ENCODE results near the gene SLC22A13. TPM values are rescaled to one million over a fixed set of nuclear protein-coding genes. Genes with fewer than 3 reads are reported as not detected.
"Not testable (repeated sequence)": the region's sequence is repeated elsewhere in the genome, so short reads cannot be mapped to it uniquely, and the experiment has no call there.

Gene SLC22A13
- polyA plus RNA-seq, 3 donors, result 1.7 to 3.4 (median 2.4) TPM

GRCh38 chr3:38260474-38260873 is 5.1 kb upstream of the SLC22A13 start:
- DNase-seq (ENCODE audit: low read depth in 3 of 3, low spot score in 2 of 3), result no peak

- no peak for DNase-seq (ENCODE audit: low read depth in 3 of 3, low spot score in 2 of 3)
These were observed 1.2 kb upstream of the SLC22A13 start for GRCh38 chr3:38264353-38264771.

GRCh38 chr3:38264779-38265178 is 833 bp upstream of the SLC22A13 start:
- no peak for DNase-seq (ENCODE audit: low read depth in 3 of 3, low spot score in 2 of 3)

- no peak for DNase-seq (ENCODE audit: low read depth in 3 of 3, low spot score in 2 of 3)
These were observed 1.2 kb downstream of the SLC22A13 start for GRCh38 chr3:38266810-38267209.

DNA sequence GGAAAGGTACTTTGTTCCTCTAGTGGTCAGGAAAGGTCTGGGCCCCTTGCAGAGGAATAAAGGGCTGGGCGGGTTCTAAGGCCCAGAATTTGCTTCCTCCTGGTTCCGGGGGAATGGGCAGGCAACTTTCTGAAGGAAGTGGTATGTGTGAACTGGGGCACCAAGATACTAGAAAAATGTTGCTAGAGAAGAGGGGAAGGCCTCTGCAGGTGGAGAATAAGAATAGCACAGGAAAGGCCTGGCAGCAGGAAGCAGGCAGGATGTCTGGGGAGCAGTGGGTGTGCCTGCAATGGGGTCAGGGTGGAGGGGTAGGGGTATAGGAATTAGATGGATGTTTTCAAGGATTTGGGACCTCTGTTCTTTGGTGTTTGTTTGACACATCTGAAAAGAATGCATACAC is 2.0 kb downstream of the SLC22A13 start:
- DNase-seq (ENCODE audit: low read depth in 3 of 3, low spot score in 2 of 3), result no peak

DNA sequence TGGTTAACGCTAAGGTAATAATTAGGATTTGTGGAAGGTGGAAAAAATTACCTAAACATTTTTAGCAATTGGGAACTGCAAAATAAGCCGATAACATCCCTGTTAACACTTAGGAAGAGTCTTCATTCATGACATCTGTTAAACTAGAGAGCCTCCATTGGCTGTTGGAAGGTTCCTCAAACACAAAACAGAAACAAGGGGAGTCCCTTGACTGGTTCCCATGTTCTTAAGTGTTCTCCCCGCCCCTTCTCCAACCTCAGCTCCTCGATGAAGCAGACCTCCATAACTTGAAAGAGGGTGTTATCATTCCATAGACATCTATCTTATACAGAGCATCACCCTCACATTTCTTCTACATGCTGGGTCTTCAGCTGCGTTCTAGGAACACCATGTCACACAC is 2.5 kb downstream of the SLC22A13 start:
- DNase-seq (ENCODE audit: low read depth in 3 of 3, low spot score in 2 of 3), result no peak

DNA sequence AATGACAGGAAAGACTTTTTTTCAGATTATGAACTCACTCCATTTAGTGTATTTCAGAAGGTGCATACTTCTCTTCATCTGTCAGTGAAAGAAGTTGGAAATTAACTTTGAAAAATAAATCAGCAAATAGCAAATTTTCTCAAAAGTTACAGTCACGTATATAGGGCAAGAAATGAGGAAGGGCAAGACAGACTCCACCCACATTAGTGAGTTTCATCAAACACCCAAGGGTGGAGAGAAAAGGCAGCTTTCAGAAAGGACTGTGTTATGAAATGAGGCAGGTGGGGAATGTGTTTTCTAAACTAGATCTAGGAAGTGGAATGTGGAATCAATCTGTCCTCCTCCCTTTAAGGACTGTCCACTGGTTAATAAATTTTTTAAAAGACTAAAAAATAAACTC is 2.9 kb downstream of the SLC22A13 start:
- no peak for DNase-seq (ENCODE audit: low read depth in 3 of 3, low spot score in 2 of 3)

- no peak for DNase-seq (ENCODE audit: low read depth in 3 of 3, low spot score in 2 of 3)
These were observed 5.0 kb downstream of the SLC22A13 start for GRCh38 chr3:38270606-38271005.

GRCh38 chr3:38271553-38271952 is 5.9 kb downstream of the SLC22A13 start:
- no peak for DNase-seq (ENCODE audit: low read depth in 3 of 3, low spot score in 2 of 3)

GRCh38 chr3:38274864-38275649 is 9.4 kb downstream of the SLC22A13 start:
- no peak for DNase-seq (ENCODE audit: low read depth in 3 of 3, low spot score in 2 of 3)

GRCh38 chr3:38275658-38276057 is 10.0 kb downstream of the SLC22A13 start:
- DNase-seq (ENCODE audit: low read depth in 3 of 3, low spot score in 2 of 3), result no peak

- no peak for DNase-seq (ENCODE audit: low read depth in 3 of 3, low spot score in 2 of 3)
These were observed 10.7 kb downstream of the SLC22A13 start for GRCh38 chr3:38276081-38276916.

- no peak for DNase-seq (ENCODE audit: low read depth in 3 of 3, low spot score in 2 of 3)
These were observed 11.5 kb downstream of the SLC22A13 start for GRCh38 chr3:38276917-38277630.

DNA sequence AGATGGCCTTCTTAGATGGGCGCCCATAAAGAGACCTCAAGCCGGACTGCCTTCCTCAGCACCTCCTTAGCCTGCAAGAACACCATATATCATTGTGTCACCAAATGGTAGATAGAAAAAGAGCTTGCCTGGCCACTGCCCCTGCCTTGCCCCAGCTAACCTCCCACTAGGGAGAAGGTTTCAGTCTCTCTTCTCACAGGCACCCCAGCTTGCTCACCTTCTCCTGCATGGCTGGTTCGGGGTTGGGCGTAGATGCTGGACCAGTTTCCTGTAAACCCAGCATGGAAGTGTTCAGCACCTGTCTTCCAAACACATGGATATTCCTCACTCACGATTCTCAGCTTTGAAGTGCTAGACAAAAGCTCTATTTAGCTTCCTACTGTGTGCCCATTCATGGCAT is 13.2 kb downstream of the SLC22A13 start:
- no peak for DNase-seq (ENCODE audit: low read depth in 3 of 3, low spot score in 2 of 3)

GRCh38 chr3:38281895-38282686 is 16.5 kb downstream of the SLC22A13 start, which contains the start of gene SLC22A14:
TSS of gene SLC22A14 (plus strand) at chr3:38282294. CDS start at chr3:38306027, 23,733 bp downstream.
- no peak for DNase-seq (ENCODE audit: low read depth in 3 of 3, low spot score in 2 of 3)

DNA sequence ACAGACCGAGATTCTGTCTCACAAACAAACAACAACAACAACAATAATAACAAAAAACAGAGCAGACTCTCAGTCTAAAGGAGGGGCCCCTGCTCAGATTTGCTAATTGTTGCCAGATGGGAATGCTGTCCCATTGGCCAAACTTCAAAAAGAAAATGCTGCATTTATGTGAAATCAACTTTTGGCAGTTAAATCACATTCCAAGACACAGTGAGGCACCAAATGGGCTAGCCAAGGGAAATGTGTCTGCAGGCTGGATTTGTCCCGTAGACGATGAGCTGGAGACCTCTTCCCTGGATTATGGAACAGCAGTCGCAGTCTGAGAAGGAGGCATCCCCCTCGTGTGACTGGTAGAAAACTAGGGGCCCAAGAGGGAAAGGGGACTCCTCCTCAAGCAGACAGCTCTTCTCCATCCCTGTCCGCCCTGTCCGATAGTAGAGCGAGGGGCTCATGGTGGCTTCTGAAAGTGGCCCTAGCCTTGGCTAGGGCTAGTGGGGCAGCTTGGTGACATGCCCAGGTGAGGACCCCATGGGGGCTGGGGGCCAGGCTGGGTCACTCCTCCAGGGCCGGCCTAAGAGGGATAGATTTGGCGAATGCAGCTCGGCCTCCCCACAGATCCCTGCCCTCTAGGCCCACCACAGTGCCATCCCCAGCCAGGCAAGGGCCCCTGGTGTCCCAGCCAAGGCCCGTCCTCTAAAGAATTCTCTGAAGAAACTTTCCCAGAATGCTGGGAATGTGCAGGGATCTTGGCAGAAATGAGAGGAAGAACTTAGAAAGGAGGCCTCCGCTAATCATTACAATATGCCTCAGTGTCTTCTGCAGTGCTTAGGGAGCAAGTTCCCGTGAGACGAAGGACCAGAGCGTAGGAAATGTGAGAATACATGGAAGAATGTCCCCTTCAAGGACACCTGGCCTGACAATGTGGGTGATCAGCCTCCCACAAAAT is 18.5 kb downstream of the SLC22A13 start:
- DNase-seq (ENCODE audit: low read depth in 3 of 3, low spot score in 2 of 3), result no peak

DNA sequence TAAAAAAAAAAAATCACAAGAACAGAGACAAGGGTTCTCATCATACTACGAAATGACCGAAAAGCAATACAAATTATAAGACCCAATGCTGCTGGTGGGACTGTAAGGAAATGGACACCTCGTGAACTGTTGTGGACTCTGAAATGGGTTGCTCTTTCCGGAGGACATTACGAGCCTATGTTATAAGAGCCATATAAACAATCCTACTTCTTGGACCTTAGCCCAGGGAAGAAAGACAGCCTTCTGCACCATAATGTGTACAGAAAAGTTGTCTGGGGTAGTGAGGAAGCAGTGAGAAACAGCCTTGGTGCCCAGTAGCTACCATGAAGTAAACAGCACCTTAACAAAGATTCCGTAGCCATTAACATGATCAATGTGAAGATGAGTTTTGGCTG is 19.1 kb downstream of the SLC22A13 start:
- no peak for DNase-seq (ENCODE audit: low read depth in 3 of 3, low spot score in 2 of 3)

GRCh38 chr3:38289286-38290217 is 23.9 kb downstream of the SLC22A13 start:
- DNase-seq (ENCODE audit: low read depth in 3 of 3, low spot score in 2 of 3), result not testable (repeated sequence)
